NCI-H1436 (cell line): ENCODE measurements around the gene LANCL1.

Experiments used
- DNase-seq: peaks from one replicate; lab custom pipeline; 2025; lab: John Stamatoyannopoulos, UW

Gene LANCL1

GRCh38 chr2:210476194-210477128 is at the start of gene LANCL1:
TSS of gene LANCL1 (minus strand) at chr2:210476759. CDS start at chr2:210476396, 363 bp downstream.
- DNase-seq = peak; percentile 82

- no peak for DNase-seq
These were observed 48.0 kb upstream of the LANCL1 start for GRCh38 chr2:210524533-210524932.

GRCh38 chr2:210523650-210524289 is 47.2 kb upstream of the LANCL1 start:
- DNase-seq = no peak

GRCh38 chr2:210522399-210522798 is 45.8 kb upstream of the LANCL1 start:
- no peak for DNase-seq

- no peak for DNase-seq
These were observed 43.0 kb upstream of the LANCL1 start for GRCh38 chr2:210519594-210519993.

- no peak for DNase-seq
These were observed 40.7 kb upstream of the LANCL1 start for GRCh38 chr2:210517264-210517663.

- DNase-seq = no peak
These were observed 39.4 kb upstream of the LANCL1 start for GRCh38 chr2:210515911-210516310.

- no peak for DNase-seq
These were observed 27.2 kb upstream of the LANCL1 start for GRCh38 chr2:210503725-210504191.

- peak; percentile 48 for DNase-seq
These were observed 26.6 kb upstream of the LANCL1 start for GRCh38 chr2:210503001-210503623.

GRCh38 chr2:210496512-210496911 is 20.0 kb upstream of the LANCL1 start:
- no peak for DNase-seq

- no peak for DNase-seq
These were observed 17.0 kb upstream of the LANCL1 start for GRCh38 chr2:210493528-210493927.

- DNase-seq = no peak
These were observed 5.1 kb upstream of the LANCL1 start for GRCh38 chr2:210481601-210482175.

- no peak for DNase-seq
These were observed 4.2 kb upstream of the LANCL1 start for GRCh38 chr2:210480764-210481163.

- no peak for DNase-seq
These were observed 3.5 kb upstream of the LANCL1 start for GRCh38 chr2:210480079-210480478.

- DNase-seq = no peak
These were observed 2.1 kb upstream of the LANCL1 start for GRCh38 chr2:210478661-210479060.

GRCh38 chr2:210477496-210477895 is 937 bp upstream of the LANCL1 start:
- no peak for DNase-seq

GRCh38 chr2:210475706-210476105 is 853 bp downstream of the LANCL1 start:
- no peak for DNase-seq

GRCh38 chr2:210474776-210475175 is 1.8 kb downstream of the LANCL1 start:
- no peak for DNase-seq

- DNase-seq = peak; percentile 26
These were observed 15.2 kb downstream of the LANCL1 start for GRCh38 chr2:210461401-210461800.

- DNase-seq = no peak
These were observed 16.0 kb downstream of the LANCL1 start for GRCh38 chr2:210460322-210461227.

- DNase-seq = no peak
These were observed 16.7 kb downstream of the LANCL1 start for GRCh38 chr2:210459880-210460279.
